Measurements from ENCODE around the gene G0S2.

- no peak for TF ChIP-seq RCOR1 (IDR thresholded peaks at IDR 0.05; ENCODE audit: low read depth, low read length)
- no peak for TF ChIP-seq POLR2A (IDR thresholded peaks at IDR 0.05; ENCODE audit: low read length)
- no peak for TF ChIP-seq CTCF (IDR thresholded peaks at IDR 0.05)
- TF ChIP-seq HDAC2 (IDR thresholded peaks at IDR 0.05): no peak
- TF ChIP-seq PBX3 (IDR thresholded peaks at IDR 0.05): no peak
- no peak for TF ChIP-seq EP300 (IDR thresholded peaks at IDR 0.05)
Observed at GRCh38 chr1:209628618-209629299, 46.5 kb upstream of the G0S2 start.

All from A549 (cell line).